Kidney (tissue), 14 donors: ENCODE measurements around the gene SEC24A. TPM values are rescaled to one million over a fixed set of nuclear protein-coding genes. Genes with fewer than 3 reads are reported as not detected.

Experiments
- DNase-seq, 5 donors: peaks; one replicate each; pipeline ENCODE4 v3.0.0-alpha.2; 2013 to 2020
- FAIRE-seq: peaks from 2 replicates; lab custom pipeline; 2012; peaks lifted over from hg19 to GRCh38; lab: Jason Lieb, UNC
- H3K27ac ChIP-seq, 2 donors: one replicate each; pipeline ENCODE4 v1.7.0; 2013; ENCODE audit warnings: low read depth in 2 of 2, low read length in 2 of 2, inconsistent platforms in 1 of 2
- H3K27me3 ChIP-seq: one replicate; pipeline ENCODE4 v1.7.1; 2013; ENCODE audit warnings: low read length, inconsistent platforms; ENCODE audit not compliant: control insufficient read depth, insufficient read depth
- H3K36me3 ChIP-seq, 3 donors: one replicate each; pipeline versions ENCODE4 v1.7.0 to v1.7.1; 2013; ENCODE audit warnings: low read length in 3 of 3, control low read depth in 1 of 3, inconsistent platforms in 1 of 3; ENCODE audit not compliant: insufficient read depth in 3 of 3, control insufficient read depth in 2 of 3
- H3K4me1 ChIP-seq, 3 donors: one replicate each; pipeline versions ENCODE4 v1.7.0 to v1.7.1; 2013; ENCODE audit warnings: low read length in 3 of 3, inconsistent platforms in 1 of 3, low read depth in 1 of 3; ENCODE audit not compliant: control insufficient read depth in 2 of 3, insufficient read depth in 2 of 3
- H3K4me3 ChIP-seq, 3 donors: one replicate each; pipeline versions ENCODE4 v1.7.0 to v1.8.1; 2013; ENCODE audit warnings: low read length in 3 of 3, control low read depth in 1 of 3, inconsistent platforms in 1 of 3
- H3K9ac ChIP-seq, 3 donors: one replicate each; pipeline versions ENCODE4 v1.7.0 to v1.7.1; 2013; ENCODE audit warnings: low read length in 3 of 3, control low read depth in 1 of 3, inconsistent platforms in 1 of 3
- H3K9me3 ChIP-seq, 3 donors: one replicate each; pipeline versions ENCODE4 v1.7.0 to v1.7.1; 2013; ENCODE audit warnings: low read length in 3 of 3, control low read depth in 1 of 3, inconsistent platforms in 1 of 3; ENCODE audit not compliant: control insufficient read depth in 2 of 3, insufficient read depth in 1 of 3
- CTCF ChIP-seq: IDR thresholded peaks from 3 replicates; pipeline ENCODE4 v1.5.1; 2012; ENCODE audit warnings: mild to moderate bottlenecking, moderate library complexity, borderline replicate concordance; ENCODE audit not compliant: insufficient read depth; ENCODE audit errors: extremely low read depth
- intact Hi-C: fragments of 100-400 bp; cut with DNase I; formaldehyde crosslinking; loops from one replicate; pipeline ENCODE4 v1.11.1; 2022
- polyA plus RNA-seq: library from polyadenylated mRNA; stranded (reverse); fragments of 350-450 nt; fragmentation: Illumina TruSeq; extraction: RNeasy Lipid Tissue Mini Kit (QIAGEN cat#74804); gene quantifications from one replicate; pipeline ENCODE4 v1.2.3, GENCODE V29; 2014; ENCODE audit warnings: low read depth, low replicate concordance; ENCODE audit not compliant: insufficient read depth
- total RNA-seq: library from RNA; stranded (reverse); fragmentation: NEBNext Ultra II Directional; extraction: Animal tissue kit (Norgen Biotek cat#: 25700); gene quantifications from one replicate; pipeline ENCODE4 v1.2.1, GENCODE V29; 2021
- donor health status: control.
- donor health status: control.
- donor health status: control.
- donor health status: control.
- donor health status: control.
- donor health status: DM: yes; HTN: yes; CAD: no.
- donor health status: Normal renal cell carcinoma (clear cell type).

Gene SEC24A
- total and polyA plus RNA-seq, 2 donors from 2014 or later: 2.8 to 21.2 TPM

GRCh38 chr5:134769206-134769605, 120.6 kb downstream of the SEC24A start:
- H3K27ac ChIP-seq: no peak overlapping the region
- DNase-seq (no peak), FAIRE-seq (no peak)
- TF ChIP-seq CTCF: no peak
- no peak overlapping the region for H3K9ac ChIP-seq
- no peaks in the 10 kb centered on the region for H3K27me3 ChIP-seq
- peaks cover 2 to 32% (median 23%) of the 10 kb centered on the region in 3 donors for H3K36me3 ChIP-seq
- H3K4me1 ChIP-seq: no peaks in the 10 kb centered on the region
- intact Hi-C loops: no loop called here
- no peak overlapping the region for H3K4me3 ChIP-seq
- no peaks in the 10 kb centered on the region for H3K9me3 ChIP-seq

DNA sequence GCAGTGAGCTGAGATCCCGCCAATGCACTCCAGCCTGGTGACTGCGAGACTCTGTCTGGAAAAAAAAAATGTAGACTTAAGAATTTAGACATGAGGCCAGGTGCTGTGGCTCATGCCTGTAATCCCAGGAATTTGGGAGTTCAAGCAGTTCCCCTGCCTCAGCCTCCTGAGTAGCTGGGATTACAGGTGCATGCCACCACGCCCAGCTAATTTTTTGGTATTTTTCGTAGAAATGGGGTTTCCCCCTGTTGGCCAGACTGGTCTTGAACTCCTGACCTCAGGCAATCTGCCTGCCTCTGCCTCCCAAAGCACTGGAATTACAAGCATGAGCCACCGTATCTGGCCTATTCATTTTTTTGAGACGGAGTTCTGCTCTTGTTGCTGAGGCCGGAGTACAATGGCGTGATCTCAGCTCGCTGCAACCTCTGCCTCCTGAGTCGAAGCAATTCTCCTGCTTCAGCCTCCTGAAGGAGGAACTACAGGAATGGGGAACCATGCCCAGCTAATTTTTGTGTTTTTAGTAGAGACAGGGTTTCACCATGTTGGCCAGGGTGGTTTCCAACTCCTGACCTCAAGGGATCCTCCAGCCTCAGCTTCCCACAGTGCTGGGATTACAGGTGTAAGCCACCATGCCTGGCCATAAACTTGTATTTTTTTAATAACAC, 124.0 kb downstream of the SEC24A start:
- Histone ChIP-seq H3K4me1 (no peaks in the 10 kb centered on the region), H3K27ac (no peak overlapping the region), H3K4me3 (no peak overlapping the region), H3K36me3 (peaks cover 2 to 23% (median 20%) of the 10 kb centered on the region in 3 donors), H3K9me3 (no peaks in the 10 kb centered on the region), H3K9ac (no peak overlapping the region), H3K27me3 (no peaks in the 10 kb centered on the region)
- FAIRE-seq: no peak
- TF ChIP-seq CTCF: no peak
- DNase-seq: no peak
- intact Hi-C loops: no loop called here

GRCh38 chr5:134777366-134777765, 128.8 kb downstream of the SEC24A start:
- Histone ChIP-seq H3K36me3 (peaks cover 2 to 35% (median 19%) of the 10 kb centered on the region in 3 donors), H3K9me3 (no peaks in the 10 kb centered on the region), H3K27ac (no peak overlapping the region), H3K27me3 (no peaks in the 10 kb centered on the region), H3K4me3 (no peak overlapping the region), H3K4me1 (no peaks in the 10 kb centered on the region), H3K9ac (no peak overlapping the region)
- TF ChIP-seq CTCF: no peak
- FAIRE-seq (no peak), DNase-seq (no peak)
- intact Hi-C loops: no loop called here

Other genes starting within 250 kb of the SEC24A start
- gene CDKN2AIPNL, start 236.9 kb upstream of the SEC24A start, total RNA-seq: 19.0 TPM
- gene CDKN2AIPNL, start 236.9 kb upstream of the SEC24A start, polyA plus RNA-seq: 38.2 TPM
- 99.6 TPM for gene JADE2, start 123.1 kb upstream of the SEC24A start, total RNA-seq
- 9.2 TPM for gene JADE2, start 123.1 kb upstream of the SEC24A start, polyA plus RNA-seq
- 57.7 TPM for gene SAR1B, start 16.0 kb upstream of the SEC24A start, total RNA-seq
- gene SAR1B, start 16.0 kb upstream of the SEC24A start, polyA plus RNA-seq: 42.0 TPM
- gene CAMLG, start 89.8 kb downstream of the SEC24A start, total RNA-seq: 22.9 TPM
- gene CAMLG, start 89.8 kb downstream of the SEC24A start, polyA plus RNA-seq: 47.0 TPM
- gene DDX46, start 110.0 kb downstream of the SEC24A start, total RNA-seq: 39.7 TPM
- 11.3 TPM for gene DDX46, start 110.0 kb downstream of the SEC24A start, polyA plus RNA-seq
- 46.1 TPM for gene C5orf24, start 197.2 kb downstream of the SEC24A start, total RNA-seq
- gene C5orf24, start 197.2 kb downstream of the SEC24A start, polyA plus RNA-seq: 18.2 TPM
- gene TXNDC15, start 225.6 kb downstream of the SEC24A start, total RNA-seq: 78.0 TPM
- gene TXNDC15, start 225.6 kb downstream of the SEC24A start, polyA plus RNA-seq: 87.3 TPM